H1 (cell line): ENCODE results near the gene SSNA1. TPM values are rescaled to one million over a fixed set of nuclear protein-coding genes. Genes with fewer than 3 reads are reported as not detected.

Experiments used
- CTCF ChIA-PET: fragments of 300-600 bp; sonication (Branson Sonifier 250); formaldehyde crosslinking; loops from one replicate; lab custom pipeline; 2021; ENCODE audit not compliant: partially characterized antibody; lab: Charles Lee
- POLR2A ChIA-PET: fragments of 300-600 bp; sonication (Branson Sonifier 250); formaldehyde crosslinking; loops from one replicate; lab custom pipeline; 2021; ENCODE audit warnings: inconsistent platforms; ENCODE audit not compliant: partially characterized antibody; lab: Charles Lee
- DNase-seq, 2 experiments: peaks; one replicate each; pipeline versions ENCODE4 v3.0.0 to v3.0.0-alpha.2; 2010 to 2022; ENCODE audit warnings: low spot score in 2 of 2, low read depth in 1 of 2, mixed read lengths in 1 of 2
- FAIRE-seq: peaks from 2 replicates; lab custom pipeline; 2011; peaks lifted over from hg19 to GRCh38; lab: Jason Lieb, UNC
- H2AFZ ChIP-seq: 2 replicates; pipeline ENCODE4 v1.8.1; 2012; ENCODE audit warnings: low read length, inconsistent platforms
- H2AK5ac ChIP-seq: 2 replicates; pipeline ENCODE4 v1.6.1; 2013; ENCODE audit warnings: low read depth, low read length
- H2BK120ac ChIP-seq: replicated peaks from 2 replicates; pipeline ENCODE3; 2013; ENCODE audit warnings: low read depth, low read length, inconsistent platforms
- H2BK12ac ChIP-seq: 2 replicates; pipeline ENCODE4 v1.6.1; 2013; ENCODE audit warnings: low read depth, low read length
- H2BK15ac ChIP-seq: 2 replicates; pipeline ENCODE4 v1.6.1; 2013; ENCODE audit warnings: low read length
- H2BK20ac ChIP-seq: 2 replicates; pipeline ENCODE4 v1.6.1; 2013; ENCODE audit warnings: low read length
- H2BK5ac ChIP-seq: 2 replicates; pipeline ENCODE4 v1.6.1; 2013; ENCODE audit warnings: low read depth, low read length
- H3K14ac ChIP-seq: 2 replicates; pipeline ENCODE4 v1.6.1; 2013; ENCODE audit warnings: inconsistent platforms; ENCODE audit not compliant: insufficient read length
- H3K18ac ChIP-seq: 2 replicates; pipeline ENCODE4 v1.6.1; 2013; ENCODE audit warnings: low read length; ENCODE audit errors: extremely low read depth
- H3K23ac ChIP-seq: 2 replicates; pipeline ENCODE4 v1.6.1; 2013; ENCODE audit warnings: inconsistent platforms; ENCODE audit not compliant: insufficient read length
- H3K23me2 ChIP-seq: 2 replicates; pipeline ENCODE4 v1.6.1; 2013; ENCODE audit warnings: low read depth, low read length
- H3K27ac ChIP-seq: 2 replicates; pipeline ENCODE4 v1.6.1; 2011; ENCODE audit warnings: low read depth, low read length, inconsistent platforms
- H3K27me3 ChIP-seq, 4 experiments: replicated peaks in 1 of 4; 1 replicate in 1 of 4; 2 replicates in 3 of 4; pipeline versions ENCODE4 v1.6.1 to v1.8.1; 2011 to 2013; ENCODE audit warnings: low read length in 3 of 4, mild to moderate bottlenecking in 3 of 4, inconsistent platforms in 2 of 4, mixed read lengths in 2 of 4, moderate library complexity in 1 of 4; ENCODE audit not compliant: control insufficient read depth in 3 of 4, insufficient read depth in 3 of 4; ENCODE audit errors: extremely low read depth in 1 of 4
- H3K36me3 ChIP-seq, 4 experiments: 2 replicates each; pipeline versions ENCODE4 v1.6.1 to v1.8.1; 2011 to 2013; ENCODE audit warnings: mild to moderate bottlenecking in 4 of 4, low read length in 3 of 4, moderate library complexity in 2 of 4, control low read depth in 1 of 4, inconsistent platforms in 1 of 4; ENCODE audit not compliant: insufficient read depth in 4 of 4, control insufficient read depth in 2 of 4
- H3K4ac ChIP-seq: replicated peaks from 2 replicates; pipeline ENCODE3; 2013; ENCODE audit warnings: low read length, low read depth, mixed read lengths, inconsistent platforms; ENCODE audit not compliant: insufficient read length
- H3K4me1 ChIP-seq, 4 experiments: replicated peaks in 1 of 4; 1 replicate in 1 of 4; 2 replicates in 3 of 4; pipeline versions ENCODE4 v1.6.1 to v1.8.1; 2011 to 2013; ENCODE audit warnings: low read length in 3 of 4, inconsistent platforms in 2 of 4, mixed read lengths in 1 of 4; ENCODE audit not compliant: insufficient read depth in 4 of 4, control insufficient read depth in 3 of 4
- H3K4me2 ChIP-seq, 2 experiments: 2 replicates each; pipeline versions ENCODE4 v1.6.1 to v1.8.1; 2011 to 2013; ENCODE audit warnings: low read depth in 2 of 2, low read length in 2 of 2, control low read depth in 1 of 2, inconsistent platforms in 1 of 2, mild to moderate bottlenecking in 1 of 2; ENCODE audit not compliant: insufficient read depth in 1 of 2
- H3K4me3 ChIP-seq, 4 experiments: fragments of 200-600, 300-600 bp in 1 of 4; sonication (generic), shearing (Covaris generic), sonication (Bioruptor Twin) in 1 of 4; 2 replicates each; pipeline versions ENCODE4 v1.5.1 to v1.8.1; 2011 to 2016; ENCODE audit warnings: low read length in 4 of 4, low read depth in 3 of 4, control low read depth in 2 of 4, inconsistent platforms in 2 of 4, mild to moderate bottlenecking in 2 of 4, mixed read lengths in 1 of 4, moderate library complexity in 1 of 4; ENCODE audit not compliant: insufficient read depth in 2 of 4; ENCODE audit errors: extremely low read depth in 1 of 4
- H3K56ac ChIP-seq: replicated peaks from 2 replicates; pipeline ENCODE3; 2013; ENCODE audit warnings: low read depth, mild to moderate bottlenecking, mixed read lengths, low read length, inconsistent platforms; ENCODE audit not compliant: insufficient read length
- H3K79me1 ChIP-seq: 2 replicates; pipeline ENCODE4 v1.6.1; 2013; ENCODE audit warnings: low read depth, low read length, control low read depth
- H3K79me2 ChIP-seq, 2 experiments: 2 replicates each; pipeline versions ENCODE4 v1.6.1 to v1.8.1; 2012 to 2013; ENCODE audit warnings: low read length in 2 of 2, mild to moderate bottlenecking in 2 of 2, inconsistent platforms in 1 of 2; ENCODE audit not compliant: insufficient read depth in 2 of 2, control insufficient read depth in 1 of 2
- H3K9ac ChIP-seq, 4 experiments: replicated peaks in 1 of 4; 1 replicate in 1 of 4; 2 replicates in 3 of 4; pipeline versions ENCODE4 v1.6.1 to v1.8.1; 2011 to 2013; ENCODE audit warnings: low read depth in 3 of 4, low read length in 3 of 4, control low read depth in 2 of 4, mild to moderate bottlenecking in 2 of 4, moderate library complexity in 2 of 4, inconsistent platforms in 1 of 4; ENCODE audit errors: extremely low read depth in 1 of 4
- H3K9me3 ChIP-seq, 2 experiments: 2 replicates each; pipeline versions ENCODE4 v1.6.1 to v1.8.1; 2012 to 2013; ENCODE audit warnings: mild to moderate bottlenecking in 2 of 2, moderate library complexity in 2 of 2, control low read depth in 1 of 2, inconsistent platforms in 1 of 2, low read depth in 1 of 2, low read length in 1 of 2, mixed read lengths in 1 of 2; ENCODE audit not compliant: insufficient read depth in 2 of 2
- H4K20me1 ChIP-seq, 2 experiments: replicated peaks in 1 of 2; 2 replicates each; pipeline versions ENCODE3 to v1.8.1; 2011 to 2013; ENCODE audit warnings: inconsistent platforms in 2 of 2, low read length in 2 of 2, mild to moderate bottlenecking in 1 of 2; ENCODE audit not compliant: insufficient read depth in 2 of 2, control insufficient read depth in 1 of 2
- H4K5ac ChIP-seq: 2 replicates; pipeline ENCODE4 v1.6.1; 2013; ENCODE audit warnings: low read length, low read depth, mixed read lengths, inconsistent platforms; ENCODE audit not compliant: insufficient read length
- H4K8ac ChIP-seq: 2 replicates; pipeline ENCODE4 v1.8.0; 2013; ENCODE audit warnings: mild to moderate bottlenecking, moderate library complexity, low read length, inconsistent platforms; ENCODE audit not compliant: insufficient read depth; ENCODE audit errors: extremely low read depth
- H4K91ac ChIP-seq: replicated peaks from 2 replicates; pipeline ENCODE3; 2013; ENCODE audit warnings: low read length, mixed read lengths, inconsistent platforms; ENCODE audit not compliant: insufficient read length
- BACH1 ChIP-seq: IDR thresholded peaks from 2 replicates; pipeline ENCODE4 v1.6.1; 2012; ENCODE audit warnings: low read length, improper control_type of control experiment
- BCL11A ChIP-seq, 2 experiments: IDR thresholded peaks; one replicate each; pipeline ENCODE4 v1.6.1; 2011; ENCODE audit warnings: low read depth in 2 of 2, low read length in 2 of 2, mild to moderate bottlenecking in 2 of 2
- CHD2 ChIP-seq: IDR thresholded peaks from 2 replicates; pipeline ENCODE4 v1.6.1; 2012; ENCODE audit warnings: low read length, improper control_type of control experiment
- CTCF ChIP-seq, 3 experiments: IDR thresholded peaks; 1 replicate in 2 of 3; 2 replicates in 1 of 3; pipeline versions ENCODE4 v1.5.1 to v1.6.1; 2011; ENCODE audit warnings: low read length in 3 of 3, mild to moderate bottlenecking in 3 of 3, inconsistent platforms in 2 of 3, low read depth in 1 of 3, moderate library complexity in 1 of 3; ENCODE audit not compliant: insufficient read depth in 1 of 3; ENCODE audit errors: control extremely low read depth in 1 of 3
- EGR1 ChIP-seq: IDR thresholded peaks from 2 replicates; pipeline ENCODE4 v1.6.1; 2011; ENCODE audit warnings: low read depth, low read length, borderline replicate concordance
- EZH2 ChIP-seq: fragments of 200-600 bp; sonication (generic); IDR thresholded peaks from 2 replicates; pipeline ENCODE4 v1.7.1; 2012; ENCODE audit warnings: low read depth, mild to moderate bottlenecking, moderate library complexity, low read length, inconsistent platforms; ENCODE audit not compliant: severe bottlenecking
- KDM1A ChIP-seq: fragments of 200-600, 300-600 bp; sonication (generic); IDR thresholded peaks from 2 replicates; pipeline ENCODE4 v1.7.1; 2016; ENCODE audit warnings: mild to moderate bottlenecking, low read length, borderline replicate concordance
- MAFK ChIP-seq: IDR thresholded peaks from 2 replicates; pipeline ENCODE4 v1.6.1; 2012; ENCODE audit warnings: low read depth, mild to moderate bottlenecking, improper control_type of control experiment, low read length
- POU5F1 ChIP-seq: IDR thresholded peaks from 2 replicates; pipeline ENCODE4 v1.6.1; 2011; ENCODE audit warnings: low read depth, mild to moderate bottlenecking, low read length, moderate library complexity
- SIN3A ChIP-seq, 2 experiments: IDR thresholded peaks in 1 of 2; conservative IDR thresholded peaks in 1 of 2; 2 replicates each; pipeline ENCODE4 v1.6.1; 2011 to 2012; ENCODE audit warnings: low read length in 2 of 2, improper control_type of control experiment in 1 of 2, low read depth in 1 of 2, mild to moderate bottlenecking in 1 of 2
- WGBS, 2 experiments: shearing (Covaris generic) in 1 of 2; methylation state at CpG; one replicate each; pipeline versions ENCODE4 v1.1.6 to v1.1.7; 2013 to 2015; ENCODE audit warnings: low lambda C conversion rate in 2 of 2, mixed read lengths in 2 of 2, inconsistent platforms in 1 of 2, low coverage in 1 of 2, missing lambda C conversion rate in 1 of 2; ENCODE audit not compliant: insufficient replicate concordance in 2 of 2, insufficient coverage in 1 of 2, insufficient read length in 1 of 2; ENCODE audit errors: extremely low coverage in 1 of 2, missing lambda C conversion rate in 1 of 2; 5-methylcytosine and 5-hydroxymethylcytosine counted together
- polyA plus RNA-seq, 7 experiments: library from polyadenylated mRNA; depleted of rRNA in 3 of 7; stranded (reverse) in 5 of 7; unstranded in 2 of 7; fragments of >200 nt in 5 of 7; fragments of 200-250 nt in 2 of 7; gene quantifications; 1 replicate in 5 of 7; 2 replicates in 1 of 7; 4 replicates in 1 of 7; pipeline versions ENCODE4 v1.2.1 to v1.2.3, GENCODE V29; 2011 to 2013; ENCODE audit warnings: missing spikeins in 2 of 7, mixed read lengths in 2 of 7
- total RNA-seq: library from RNA; stranded (reverse); fragmentation: NEBNext Ultra II Directional; extraction: Animal tissue kit (Norgen Biotek cat#: 25700); gene quantifications from 2 replicates; pipeline ENCODE4 v1.2.1, GENCODE V29; 2021

The SSNA1 gene
- total and polyA plus RNA-seq, 2 of the 8 experiments (the other 6 are each of a cell fraction or from before 2014, with no cell fraction given) = 87.3 to 157 TPM

- peak within 1 kb of the TSS; percentile 74 for H4K91ac ChIP-seq
- H3K23me2 ChIP-seq = peaks cover 15% of the 10 kb centered on the region; the same call in 1 of the 2 replicates
- peak within 1 kb of the TSS; percentile 39; the same call in 1 of the 2 replicates for H2BK12ac ChIP-seq
- no peak within 1 kb of the TSS for H2BK5ac ChIP-seq
- peak within 1 kb of the TSS; percentile 35 to 65 (median 49) for H3K4me3 ChIP-seq
- H3K23ac ChIP-seq = no peak within 1 kb of the TSS
- H3K4me2 ChIP-seq = peak within 1 kb of the TSS; percentile 68 to 96
- H3K56ac ChIP-seq = no peak within 1 kb of the TSS
- H3K18ac ChIP-seq = peak within 1 kb of the TSS; percentile 78
- H4K8ac ChIP-seq = peak within 1 kb of the TSS; percentile 51; the same call in 1 of the 2 replicates
- no peak within 1 kb of the TSS for H2BK20ac ChIP-seq
- no peaks in the 10 kb centered on the region for H3K79me2 ChIP-seq
- no peak within 1 kb of the TSS for H3K14ac ChIP-seq
- H3K27me3 ChIP-seq = peaks cover 36 to 76% (median 63%) of the 10 kb centered on the region in 4 experiments
- CTCF ChIA-PET = interaction anchor here (0.8 to 4.3 kb wide), 10 partner anchors 12 to 67 kb away, joined by 3 to 29 read pairs (median 4); partner anchors contain the start of genes ANAPC2, RNF224 and SSNA1
- H2BK15ac ChIP-seq = peak within 1 kb of the TSS; percentile 88; the same call in 1 of the 2 replicates
- H2BK120ac ChIP-seq = no peak within 1 kb of the TSS
- peaks cover 0 to 17% (median 11%) of the 10 kb centered on the region in 4 experiments; a peak in 6 of 7 replicates for H3K4me1 ChIP-seq
- no peak within 1 kb of the TSS for H2AK5ac ChIP-seq
- H2AFZ ChIP-seq = peak within 1 kb of the TSS; percentile 73; the same call in 1 of the 2 replicates
- peak within 1 kb of the TSS in 1 of 4 experiments; percentile 50; a peak in 1 of 7 replicates for H3K9ac ChIP-seq
- H4K20me1 ChIP-seq = peaks cover 0 to 8% of the 10 kb centered on the region in 2 experiments
- H4K5ac ChIP-seq = no peak within 1 kb of the TSS
- 30% methylated on average over 33 of the region's 41 CpGs; no CpG with 5 or more reads in 1 of the 2 experiments for WGBS, 2 experiments
- H3K4ac ChIP-seq = no peak within 1 kb of the TSS
- no peaks in the 10 kb centered on the region for H3K9me3 ChIP-seq
- H3K79me1 ChIP-seq = no peaks in the 10 kb centered on the region
- DNase-seq = no peak
- H3K36me3 ChIP-seq = no peaks in the 10 kb centered on the region; a peak in 1 of 8 replicates
- no peak within 1 kb of the TSS for H3K27ac ChIP-seq
- POLR2A ChIA-PET = interaction anchor here (1.4 to 3.0 kb wide), 5 partner anchors 13 to 70 kb away, joined by 4 to 14 read pairs (median 7); partner anchors contain the start of gene TUBB4B
- no peak for FAIRE-seq
- TF ChIP-seq CHD2 (no peak), BCL11A (IDR thresholded peaks at IDR 0.05; ENCODE audit: low read depth in 2 of 2, low read length in 2 of 2) (no peak), MAFK (no peak), BACH1 (no peak), POU5F1 (no peak), CTCF (IDR thresholded peaks at IDR 0.05; ENCODE audit: control extremely low read depth in 1 of 3, insufficient read depth in 1 of 3, low read depth in 1 of 3, low read length in 3 of 3) (no peak), SIN3A (conservative IDR thresholded peaks at IDR 0.05 in 1 of 2, IDR thresholded peaks at IDR 0.05 in 1 of 2; ENCODE audit: low read depth in 1 of 2, low read length in 2 of 2) (no peak), EZH2 (no peak), KDM1A (no peak), EGR1 (no peak)
Measured at GRCh38 chr9:137169896-137170358, 18.5 kb upstream of the SSNA1 start, which contains the start of gene LRRC26. Gene LRRC26 (minus strand): TSS chr9:137170051. CDS start chr9:137169943, 108 bp downstream.
